Measurements from ENCODE around the gene UQCC2.

The UQCC2 gene

DNA sequence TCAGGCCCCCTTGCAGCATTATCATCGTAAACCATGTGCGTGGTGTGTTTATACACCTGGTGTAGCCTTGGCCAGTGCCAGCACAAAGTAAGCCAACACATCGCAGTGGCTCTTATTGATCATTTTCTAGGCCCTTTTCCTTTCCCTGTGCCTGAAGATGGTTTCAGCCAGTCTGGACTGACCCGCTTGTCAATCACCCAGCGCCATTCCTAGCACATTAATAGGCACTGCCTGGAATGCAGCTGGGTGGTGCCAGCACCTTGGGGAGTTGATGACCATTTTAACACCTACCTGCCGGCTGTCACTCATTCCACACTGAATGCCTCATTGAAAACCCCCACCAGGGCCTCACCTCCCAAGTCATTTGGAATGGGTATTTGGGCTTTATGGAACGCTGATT, 4.9 kb upstream of the UQCC2 start:
- no peak overlapping the region for H3K4me3 ChIP-seq (ENCODE audit: low read depth, low read length)
- TF ChIP-seq, protein P1, sequence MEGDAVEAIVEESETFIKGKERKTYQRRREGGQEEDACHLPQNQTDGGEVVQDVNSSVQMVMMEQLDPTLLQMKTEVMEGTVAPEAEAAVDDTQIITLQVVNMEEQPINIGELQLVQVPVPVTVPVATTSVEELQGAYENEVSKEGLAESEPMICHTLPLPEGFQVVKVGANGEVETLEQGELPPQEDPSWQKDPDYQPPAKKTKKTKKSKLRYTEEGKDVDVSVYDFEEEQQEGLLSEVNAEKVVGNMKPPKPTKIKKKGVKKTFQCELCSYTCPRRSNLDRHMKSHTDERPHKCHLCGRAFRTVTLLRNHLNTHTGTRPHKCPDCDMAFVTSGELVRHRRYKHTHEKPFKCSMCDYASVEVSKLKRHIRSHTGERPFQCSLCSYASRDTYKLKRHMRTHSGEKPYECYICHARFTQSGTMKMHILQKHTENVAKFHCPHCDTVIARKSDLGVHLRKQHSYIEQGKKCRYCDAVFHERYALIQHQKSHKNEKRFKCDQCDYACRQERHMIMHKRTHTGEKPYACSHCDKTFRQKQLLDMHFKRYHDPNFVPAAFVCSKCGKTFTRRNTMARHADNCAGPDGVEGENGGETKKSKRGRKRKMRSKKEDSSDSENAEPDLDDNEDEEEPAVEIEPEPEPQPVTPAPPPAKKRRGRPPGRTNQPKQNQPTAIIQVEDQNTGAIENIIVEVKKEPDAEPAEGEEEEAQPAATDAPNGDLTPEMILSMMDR (conservative IDR thresholded peaks at IDR 0.05; ENCODE audit: low read depth, low read length): no peak
- no peak for DNase-seq (ENCODE audit: low read depth)

DNA sequence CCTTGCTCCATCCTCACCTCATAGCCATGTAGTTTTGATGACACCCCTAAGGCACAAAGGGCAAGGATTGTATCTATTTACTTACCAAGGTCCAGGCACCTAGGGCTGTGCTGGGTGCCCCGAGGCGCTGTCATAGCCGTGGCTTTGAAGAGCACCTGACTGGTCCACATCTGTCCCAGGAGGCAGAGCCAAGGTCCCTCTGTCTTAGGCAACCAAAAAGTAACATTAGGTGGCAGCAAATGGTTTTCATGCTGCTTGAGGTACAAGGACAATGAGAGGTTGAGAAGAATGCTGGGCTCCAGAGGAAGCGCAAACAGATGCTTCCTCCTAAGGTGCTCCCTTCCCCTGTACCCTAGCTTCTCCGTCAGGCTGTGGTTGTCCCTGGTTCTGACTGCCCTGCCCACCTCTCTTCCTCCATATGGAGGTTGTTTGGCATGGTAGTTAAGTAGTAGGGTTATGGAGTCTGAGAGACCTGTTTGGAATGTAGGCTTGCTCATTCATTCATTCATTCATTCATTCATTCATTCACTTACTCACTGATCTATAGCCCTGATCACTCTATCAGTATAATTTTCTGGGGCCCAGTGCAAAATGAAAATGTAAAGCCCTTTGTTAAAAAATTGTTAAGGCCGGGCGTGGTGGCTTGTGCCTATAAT, 3.0 kb upstream of the UQCC2 start:
- TF ChIP-seq, protein P1 (conservative IDR thresholded peaks at IDR 0.05; ENCODE audit: low read depth, low read length): no peak
- H3K4me3 ChIP-seq (ENCODE audit: low read depth, low read length): no peak overlapping the region
- no peak for DNase-seq (ENCODE audit: low read depth)

DNA sequence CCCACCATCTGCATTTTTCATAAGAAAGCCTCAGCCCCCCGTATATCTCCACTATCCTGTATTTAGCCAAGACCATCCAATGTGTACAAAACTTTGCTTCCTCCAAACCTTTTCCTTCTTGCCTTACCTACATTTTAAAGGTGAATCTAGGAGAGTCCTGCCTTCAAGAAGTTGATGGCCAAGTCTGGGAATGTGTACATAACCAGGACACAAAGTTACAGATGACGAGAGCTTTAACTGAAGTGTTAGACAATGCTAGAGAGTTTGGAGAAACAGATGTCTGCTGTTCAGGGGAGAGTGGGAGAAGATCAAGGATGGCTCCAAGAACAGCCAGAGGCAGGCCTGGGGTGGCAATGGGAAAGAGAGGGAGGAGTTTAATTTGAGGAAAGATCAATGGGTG, 2.3 kb upstream of the UQCC2 start:
- TF ChIP-seq, protein P1 (conservative IDR thresholded peaks at IDR 0.05; ENCODE audit: low read depth, low read length): no peak
- no peak overlapping the region for H3K4me3 ChIP-seq (ENCODE audit: low read depth, low read length)
- DNase-seq (ENCODE audit: low read depth): no peak

DNA sequence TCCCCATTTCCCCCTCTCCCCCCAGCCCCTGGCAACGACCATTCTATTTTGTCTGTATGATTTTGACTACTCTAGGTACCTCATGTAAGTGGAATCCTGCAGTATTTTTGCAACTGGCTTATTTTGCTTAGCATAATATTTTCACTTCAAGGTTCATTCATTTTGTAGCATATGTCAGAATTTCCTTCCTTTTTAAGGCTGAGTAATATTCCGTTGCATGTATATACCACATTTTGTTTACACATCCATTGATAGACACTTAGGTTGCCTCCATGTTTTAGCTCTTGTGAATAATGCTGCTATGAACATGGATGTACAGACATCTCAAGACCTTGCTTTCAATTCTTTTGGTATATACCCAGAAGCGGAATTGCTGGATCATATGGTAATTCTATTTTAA, 1.4 kb upstream of the UQCC2 start:
- no peak for DNase-seq (ENCODE audit: low read depth)
- TF ChIP-seq, protein P1 (conservative IDR thresholded peaks at IDR 0.05; ENCODE audit: low read depth, low read length): no peak
- H3K4me3 ChIP-seq (ENCODE audit: low read depth, low read length): no peak overlapping the region

DNA sequence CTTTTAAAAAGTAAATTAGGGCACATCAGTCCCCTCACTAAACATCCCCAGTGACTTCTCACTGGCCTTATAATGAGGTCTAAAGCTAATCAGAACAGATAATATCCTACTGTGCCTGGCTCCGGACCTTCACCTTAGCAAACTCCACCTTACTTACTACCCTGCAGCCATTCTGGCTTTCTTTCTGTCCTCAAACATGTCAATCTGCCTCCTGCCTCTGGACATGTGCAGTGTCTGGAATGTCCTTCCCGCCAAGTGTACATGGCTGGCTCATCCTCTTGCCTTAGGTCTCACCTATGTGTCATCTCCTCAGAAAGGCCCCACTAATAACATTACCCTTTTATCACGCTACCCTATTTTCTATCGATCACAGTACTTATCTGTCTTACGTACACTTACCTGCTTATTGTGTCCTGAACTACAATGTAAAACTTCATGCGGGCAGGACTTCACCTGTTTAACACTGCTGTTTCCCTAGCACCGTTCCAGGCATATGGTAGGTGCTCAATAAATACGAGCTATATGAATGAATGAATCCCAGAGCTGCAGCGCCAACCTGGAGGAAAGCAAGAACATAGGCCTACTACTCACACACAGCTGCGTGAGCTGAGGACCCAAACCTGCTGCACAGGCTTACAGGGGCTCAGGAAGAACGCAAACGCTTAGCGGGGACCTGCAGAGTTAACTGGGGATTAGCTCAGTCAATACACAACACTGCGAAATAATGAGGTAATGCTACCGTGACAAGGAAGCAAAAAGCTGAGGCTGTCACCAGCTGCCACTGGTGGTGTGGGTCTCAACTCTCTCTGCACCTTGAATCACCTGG, 991 bp downstream of the UQCC2 start:
- H3K4me3 ChIP-seq (ENCODE audit: low read depth, low read length): peak overlapping the region; percentile 99
- TF ChIP-seq, protein P1 (conservative IDR thresholded peaks at IDR 0.05; ENCODE audit: low read depth, low read length): no peak
- DNase-seq (ENCODE audit: low read depth): no peak

DNA sequence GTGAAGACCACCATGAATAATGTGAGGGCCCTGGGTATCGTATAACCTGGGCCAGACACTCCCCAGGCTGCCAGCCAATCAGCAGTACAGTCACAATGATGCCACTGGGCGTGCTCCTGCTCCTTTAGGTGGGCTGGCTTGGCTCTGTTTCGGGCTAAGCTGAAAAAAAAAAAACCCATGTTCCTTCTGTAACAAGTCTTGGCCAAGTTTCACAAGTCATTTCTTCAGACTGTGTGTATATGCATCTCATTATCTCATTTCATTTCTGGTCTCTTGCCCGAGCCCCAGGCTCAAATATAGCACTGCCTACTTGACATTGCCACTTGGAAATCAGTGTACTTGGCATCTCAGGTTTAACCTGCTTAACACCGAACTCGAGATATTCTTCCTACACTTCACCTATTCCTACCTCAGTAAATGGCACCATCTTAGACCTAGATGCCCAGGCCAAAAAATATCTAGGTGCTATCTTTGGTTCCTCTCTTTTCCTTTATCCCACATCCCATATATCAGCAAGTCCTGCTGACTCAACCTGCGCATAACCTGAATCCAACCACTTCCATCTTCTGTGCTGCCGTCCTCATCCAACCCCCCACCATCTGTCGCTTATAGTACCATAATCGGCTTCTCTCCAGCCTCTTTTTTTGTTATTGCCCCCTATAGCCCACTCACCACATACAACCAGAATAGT, 1.8 kb downstream of the UQCC2 start:
- H3K4me3 ChIP-seq (ENCODE audit: low read depth, low read length): no peak overlapping the region
- no peak for DNase-seq (ENCODE audit: low read depth)
- TF ChIP-seq, protein P1 (conservative IDR thresholded peaks at IDR 0.05; ENCODE audit: low read depth, low read length): no peak
